GM21423 (cell line): ENCODE results near the gene KLF3.
"Not testable (repeated sequence)": the region's sequence is repeated elsewhere in the genome, so short reads cannot be mapped to it uniquely, and the experiment has no call there.

Experiments
- ATAC-seq: cut with Tn5 transposase; IDR thresholded peaks from one replicate; pipeline ENCODE4 v1.9.1; 2021; ENCODE audit warnings: mild to moderate bottlenecking, moderate library complexity; ENCODE audit not compliant: unreplicated experiment

KLF3 gene

DNA sequence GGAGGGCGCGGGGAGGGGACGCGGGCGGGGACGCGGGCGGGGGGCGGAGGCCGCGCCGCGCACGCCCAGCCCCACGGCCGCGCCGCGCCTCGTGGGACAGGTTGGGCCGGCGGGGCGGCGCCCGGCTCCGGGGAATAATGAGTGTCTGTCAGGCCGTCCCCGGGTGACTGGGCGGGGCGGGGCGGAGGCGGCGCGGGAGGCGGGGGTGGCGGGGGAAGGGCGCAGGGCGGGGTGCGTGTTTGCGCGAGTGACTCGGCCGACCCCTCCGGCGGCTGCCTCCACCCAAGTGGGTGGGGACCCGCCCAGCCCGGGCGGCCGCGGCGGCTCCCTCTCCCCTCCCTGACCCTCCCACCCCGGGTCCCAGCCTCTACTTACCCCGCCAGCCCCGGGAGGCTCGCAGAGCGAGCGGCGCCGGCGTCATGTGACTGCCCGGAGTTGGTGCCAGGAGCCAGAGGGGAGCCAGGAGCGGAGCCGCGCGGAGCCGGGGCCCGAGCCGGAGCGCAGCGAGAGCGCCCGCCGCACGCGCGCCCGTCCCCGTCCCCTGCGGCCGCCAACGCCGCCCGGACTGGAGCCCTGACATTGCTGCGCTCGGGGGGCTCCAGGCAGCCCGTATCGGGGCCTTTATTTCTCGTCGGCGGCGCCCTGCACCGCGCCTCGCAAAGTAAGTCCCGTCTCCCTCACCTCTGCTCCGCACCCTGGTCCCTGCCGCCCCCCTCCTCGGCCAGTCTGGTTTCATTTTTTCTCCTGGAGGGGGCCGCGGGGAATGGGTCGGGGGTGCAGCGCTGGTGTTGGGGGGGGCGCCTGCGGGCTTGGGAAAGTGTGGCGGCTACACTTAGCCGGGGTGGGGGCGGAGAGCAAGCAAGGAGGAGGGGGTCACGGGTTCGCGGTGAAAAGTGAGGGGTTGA is at the start of gene KLF3:
KLF3 (plus strand) TSS at position 399 of the 905 bp plus-strand sequence. CDS start 16,427 bp downstream, outside the sequence.
- peak; percentile 66 for ATAC-seq

DNA sequence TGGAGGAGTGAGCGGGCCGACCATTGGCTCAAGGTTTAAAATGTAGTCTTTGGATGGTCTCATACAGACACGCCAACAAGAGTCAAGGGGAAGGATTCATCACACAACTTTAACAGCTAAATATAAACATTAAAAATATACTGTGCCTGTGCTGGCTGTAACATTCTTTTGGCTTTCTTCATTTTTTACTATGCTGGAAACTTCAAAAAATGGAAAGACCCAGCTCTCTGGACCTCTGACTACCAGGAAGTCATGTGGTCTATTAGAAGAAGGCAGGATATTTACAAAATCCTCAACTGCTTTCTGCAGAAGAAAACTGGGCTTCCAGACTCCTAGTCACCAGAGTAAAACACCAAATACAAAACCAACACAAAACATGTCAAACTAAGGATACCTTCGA is 49.8 kb upstream of the KLF3 start:
- ATAC-seq, result no peak

DNA sequence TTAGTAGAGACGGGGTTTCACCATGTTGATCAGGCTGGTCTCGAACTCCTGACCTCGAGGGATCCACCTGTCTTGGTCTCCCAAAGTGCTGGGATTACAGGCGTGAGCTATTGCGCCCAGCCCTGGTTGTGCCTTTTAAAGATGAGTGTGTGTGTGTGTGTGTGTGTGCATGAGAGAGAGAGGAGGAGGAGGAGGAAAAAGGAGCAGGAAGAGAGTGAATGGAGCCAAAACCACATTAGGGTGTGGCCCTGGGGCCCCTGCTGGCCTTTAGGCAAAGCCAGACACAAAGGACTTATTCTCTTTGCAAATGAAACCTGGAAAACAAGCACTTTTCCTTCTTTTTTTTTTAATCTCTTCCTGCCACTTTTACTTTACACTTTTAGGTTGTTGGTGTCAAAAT is 48.2 kb upstream of the KLF3 start:
- ATAC-seq, result no peak

DNA sequence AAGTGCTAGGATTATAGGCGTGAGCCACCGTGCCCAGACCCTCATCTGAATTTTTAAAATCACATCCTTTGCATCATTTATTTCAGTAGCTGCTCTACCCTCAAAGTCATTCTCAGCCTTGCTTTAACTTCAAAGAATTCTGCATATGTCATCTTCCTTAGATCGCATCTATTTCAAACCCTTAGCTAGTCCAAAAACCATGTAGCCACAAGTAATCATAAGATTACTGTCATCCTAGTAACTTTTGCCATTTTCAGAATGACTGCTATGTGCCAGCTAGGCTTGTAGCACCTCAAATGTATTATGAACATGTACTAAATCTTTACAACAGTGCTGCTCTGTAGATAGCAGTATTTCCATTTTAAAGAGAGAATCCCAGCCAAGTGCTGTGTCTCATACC is 45.5 kb upstream of the KLF3 start:
- ATAC-seq, result no peak

DNA sequence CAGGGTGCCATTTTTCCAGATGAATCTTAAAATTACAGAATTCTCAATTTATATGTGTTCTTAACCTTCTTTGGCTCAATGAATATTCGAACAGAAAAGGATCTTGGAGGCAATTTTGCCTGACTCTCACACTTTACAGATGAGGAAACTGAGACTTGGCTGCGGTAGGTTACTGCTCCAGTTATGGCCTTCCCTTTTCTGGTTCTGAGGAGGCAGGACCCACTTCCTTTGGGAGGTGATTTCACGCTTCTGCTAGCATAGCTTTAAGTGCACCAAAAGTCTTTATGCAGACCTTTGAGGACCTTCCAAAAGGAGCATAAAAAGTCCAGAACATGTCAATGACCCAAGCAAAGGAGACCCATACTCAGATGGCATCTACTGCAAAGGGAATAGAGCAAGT is 44.7 kb upstream of the KLF3 start:
- ATAC-seq, result no peak

DNA sequence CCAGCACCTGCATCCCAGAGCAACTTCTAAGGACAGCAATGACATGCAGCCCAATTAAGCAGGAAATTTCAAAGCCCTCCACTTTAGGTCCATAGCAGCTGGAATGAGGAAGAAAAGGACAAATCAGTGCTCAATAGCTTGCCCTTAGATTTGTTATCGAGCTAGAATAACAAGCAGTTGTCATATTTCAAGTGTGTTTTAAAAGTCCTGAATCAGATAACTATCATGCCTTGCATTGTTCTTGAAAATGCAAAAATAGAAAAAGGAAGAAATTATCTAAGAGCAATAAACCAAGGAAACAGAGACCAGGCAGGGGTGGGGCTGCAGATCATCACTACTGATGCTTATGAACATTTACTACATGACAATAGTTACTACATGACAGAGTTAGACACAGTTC is 43.9 kb upstream of the KLF3 start:
- ATAC-seq, result no peak

DNA sequence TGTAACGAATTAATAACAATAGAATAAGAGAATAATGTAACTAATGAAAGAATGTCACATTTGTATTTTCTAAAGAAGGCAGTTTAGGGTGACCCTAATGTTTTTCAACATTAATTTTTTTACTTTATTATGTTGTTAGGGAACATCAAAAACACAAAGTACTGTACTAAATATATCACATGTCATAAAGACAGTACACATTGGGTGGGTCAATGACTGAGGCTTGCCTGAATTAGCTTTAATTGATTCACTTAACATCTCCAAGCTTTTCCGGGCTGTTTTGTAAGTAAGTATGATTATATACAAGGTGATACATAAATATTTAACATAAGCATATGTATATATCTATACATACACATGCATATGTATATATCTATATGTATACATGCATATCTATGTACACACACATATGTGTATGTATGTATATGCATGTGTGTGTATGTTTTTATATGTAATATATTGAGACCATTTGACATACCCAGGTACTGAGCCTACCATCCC is 43.4 kb upstream of the KLF3 start:
- no peak for ATAC-seq

DNA sequence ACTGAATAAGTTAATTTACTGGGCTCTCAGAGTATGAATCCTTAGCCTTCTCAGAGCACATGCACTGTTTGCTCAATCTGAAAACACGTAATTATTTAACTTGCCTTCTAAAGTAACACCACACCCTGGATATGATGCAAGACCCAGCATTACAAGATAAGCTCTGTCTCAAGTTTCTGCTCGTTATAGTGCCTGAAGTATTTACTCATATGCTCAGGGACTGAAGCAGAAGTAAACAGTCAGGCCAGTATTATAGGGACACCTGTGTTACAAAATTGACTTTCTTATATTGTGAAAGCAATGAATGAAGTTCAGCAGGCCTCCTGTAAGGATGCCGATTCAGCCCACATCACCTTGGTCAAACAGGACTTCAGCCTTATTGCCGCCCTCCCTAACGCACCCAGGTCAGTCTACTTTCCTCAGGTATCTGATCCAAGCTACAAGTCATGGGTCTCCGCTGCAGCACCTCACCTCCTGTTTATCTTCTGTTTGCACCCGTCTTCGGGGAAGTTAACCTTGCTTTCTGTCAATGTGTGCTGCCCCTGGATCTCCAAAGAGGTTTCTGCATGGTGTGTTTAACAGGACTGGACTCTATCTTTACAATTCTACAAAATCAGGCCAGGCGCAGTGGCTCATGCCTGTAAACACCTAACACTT is 42.8 kb upstream of the KLF3 start:
- no peak for ATAC-seq

DNA sequence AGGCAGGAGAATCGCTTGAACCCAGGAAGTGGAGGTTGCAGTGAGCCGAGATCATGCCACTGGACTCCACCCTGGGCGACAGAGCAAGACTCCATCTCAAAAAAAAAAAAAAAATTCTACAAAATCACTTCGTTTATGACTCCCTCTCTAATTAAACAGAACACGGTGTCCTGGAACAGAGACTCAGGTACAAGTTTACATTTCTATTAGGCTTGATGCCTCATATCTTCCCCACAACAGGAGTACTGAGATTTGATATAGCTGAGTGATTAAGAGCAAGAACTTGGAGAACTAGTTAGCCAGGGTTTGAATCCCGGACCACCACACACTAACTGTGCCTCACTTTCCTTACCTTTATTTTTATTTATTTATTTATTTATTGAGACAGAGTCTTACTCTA is 42.2 kb upstream of the KLF3 start:
- no peak for ATAC-seq

DNA sequence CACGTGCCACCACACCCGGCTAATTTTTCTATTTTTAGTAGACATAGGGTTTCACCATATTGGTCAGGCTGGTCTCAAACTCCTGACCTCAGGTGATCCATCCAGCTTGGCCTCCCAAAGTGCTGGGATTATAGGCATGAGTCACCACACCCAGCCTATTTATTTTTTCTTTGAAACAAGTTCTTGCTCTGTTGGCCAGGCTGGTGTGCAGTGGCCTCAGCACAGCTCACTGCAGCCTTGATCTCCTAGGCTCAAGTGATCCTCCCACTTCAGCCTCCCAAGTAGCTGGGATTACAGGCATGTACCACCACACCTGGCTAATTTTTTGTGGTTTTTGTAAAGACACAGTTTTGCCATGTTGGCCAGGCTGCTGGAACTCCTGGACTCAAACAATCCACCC is 41.7 kb upstream of the KLF3 start:
- ATAC-seq, result not testable (repeated sequence)

DNA sequence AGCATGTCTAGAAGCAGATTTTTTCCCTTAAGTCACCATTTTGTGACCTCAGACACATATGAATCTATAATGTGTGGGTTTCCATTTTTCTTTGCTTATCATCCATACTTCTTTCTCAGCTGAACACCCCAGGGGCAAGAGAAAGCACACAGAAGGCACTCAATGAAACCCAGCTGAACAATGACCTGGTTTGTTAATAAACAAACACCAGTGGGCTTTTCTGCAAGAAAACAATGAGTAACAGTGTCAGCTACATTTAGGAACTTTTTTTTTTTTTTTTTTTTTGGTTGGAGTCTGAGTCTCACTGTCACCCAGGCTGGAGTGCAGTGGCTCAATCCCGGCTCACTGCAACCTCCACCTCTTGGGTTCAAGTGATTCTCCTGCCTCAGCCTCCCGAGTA is 40.7 kb upstream of the KLF3 start:
- ATAC-seq, result no peak

DNA sequence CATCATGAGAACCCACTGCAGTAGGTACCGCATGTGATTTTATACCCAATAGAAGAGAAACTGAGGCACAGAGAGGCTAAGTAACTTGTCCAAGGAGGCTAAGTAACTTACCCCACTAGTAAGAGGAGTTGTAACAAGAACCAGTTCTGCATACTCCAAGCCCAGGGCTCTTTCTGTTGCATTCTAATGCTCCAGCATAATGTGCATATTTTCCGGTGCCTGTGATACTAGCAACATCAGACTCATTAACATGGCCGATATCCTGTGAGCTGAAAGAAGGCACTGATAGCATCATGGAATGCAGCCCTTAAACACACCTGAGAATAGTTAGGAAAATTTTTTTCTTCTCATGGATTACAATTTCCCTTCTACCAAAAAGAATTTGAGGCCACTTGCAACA is 39.7 kb upstream of the KLF3 start:
- no peak for ATAC-seq

DNA sequence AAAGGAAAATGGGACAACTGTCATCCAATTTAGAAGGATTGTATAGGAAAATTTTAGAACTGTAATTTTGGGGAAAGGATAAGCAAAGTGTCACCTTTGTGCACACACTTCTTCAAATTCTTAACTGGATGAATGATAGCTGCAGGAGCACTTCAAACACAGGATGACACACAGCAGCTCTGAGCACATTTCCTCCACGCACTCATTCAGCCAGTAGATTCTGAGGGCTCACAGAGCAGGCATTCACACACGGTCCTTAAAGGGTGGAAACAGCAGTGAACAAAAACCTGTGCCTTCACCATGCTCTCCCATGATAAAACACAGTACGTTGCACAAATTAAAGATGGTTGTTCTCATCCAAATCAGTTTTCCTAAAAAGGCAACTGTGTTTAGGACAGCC is 38.5 kb upstream of the KLF3 start:
- no peak for ATAC-seq

DNA sequence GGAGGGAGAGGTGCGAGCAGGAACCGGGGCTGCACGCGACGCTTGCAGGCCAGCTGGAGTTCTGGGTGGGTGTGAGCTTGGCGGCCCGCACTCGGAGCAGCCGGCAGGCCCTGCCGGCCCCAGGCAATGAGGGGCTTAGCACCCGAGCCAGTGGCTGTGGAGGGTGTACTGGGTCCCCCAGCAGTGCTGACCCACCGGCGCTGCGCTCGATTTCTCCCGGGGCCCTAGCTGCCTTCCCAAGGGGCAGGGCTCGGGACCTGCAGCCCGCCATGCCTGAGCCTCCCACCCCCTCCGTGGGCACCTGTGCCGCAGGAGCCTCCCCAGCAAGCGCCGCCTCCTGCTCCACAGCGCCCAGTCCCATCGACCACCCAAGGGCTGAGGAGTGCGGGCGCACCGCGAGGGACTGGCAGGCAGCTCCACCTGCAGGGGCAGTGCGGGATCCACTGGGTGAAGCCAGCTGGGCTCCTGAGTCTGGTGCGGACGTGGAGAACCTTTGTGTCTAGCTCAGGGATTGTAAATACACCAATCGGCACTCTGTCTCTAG is 37.0 kb upstream of the KLF3 start:
- not testable (repeated sequence) for ATAC-seq

DNA sequence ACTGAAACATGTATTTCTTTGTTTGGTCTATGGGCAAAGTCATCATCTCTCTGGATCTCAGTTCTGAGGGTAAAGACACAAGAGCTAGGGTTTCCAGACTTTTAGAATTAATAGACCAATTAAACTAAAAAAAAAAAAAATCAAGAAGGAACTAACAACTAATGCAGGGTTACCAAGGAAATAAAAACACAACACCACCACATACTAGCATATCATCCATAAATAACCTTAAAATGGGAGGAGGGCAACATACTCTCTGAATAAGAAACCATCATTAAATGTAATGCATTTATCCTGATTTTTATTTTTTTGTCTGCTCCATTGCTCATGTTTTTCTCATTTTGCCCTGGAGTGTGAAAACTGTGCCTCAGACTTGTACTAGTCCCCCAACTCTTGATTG is 33.5 kb upstream of the KLF3 start:
- ATAC-seq, result no peak

DNA sequence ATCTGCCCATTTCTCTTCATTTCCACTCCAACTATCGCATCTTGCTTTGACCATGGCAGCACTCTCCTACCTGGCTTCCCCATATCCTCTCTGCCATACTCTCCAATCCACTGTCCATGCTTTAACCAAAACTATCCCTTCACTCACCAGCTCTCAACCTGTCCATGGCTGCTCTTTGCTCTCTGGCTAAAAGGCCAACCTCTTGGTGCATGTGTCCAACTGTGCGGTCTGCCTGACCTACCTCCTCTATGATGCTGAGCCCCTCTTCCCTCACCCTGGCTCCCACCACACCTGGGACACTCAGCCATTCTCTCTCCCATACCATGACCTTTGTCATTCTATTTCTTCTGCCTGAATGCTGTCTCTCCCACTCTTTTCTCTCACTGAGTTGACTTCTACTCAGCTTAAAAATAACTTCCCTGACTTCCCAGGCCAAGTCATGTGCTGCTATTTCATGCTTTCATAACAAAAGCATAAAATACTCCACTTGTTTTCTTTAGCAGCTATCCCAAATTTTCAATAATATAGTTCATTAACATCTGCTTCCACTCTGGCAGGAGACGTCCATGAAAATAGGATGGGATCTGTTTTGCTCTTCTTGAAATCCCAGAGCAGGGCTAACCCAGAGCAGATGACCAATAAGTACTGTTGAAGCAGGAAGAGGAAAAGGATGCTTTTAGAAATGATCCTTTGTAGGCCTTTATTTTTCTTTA is 29.8 kb upstream of the KLF3 start:
- ATAC-seq, result no peak

DNA sequence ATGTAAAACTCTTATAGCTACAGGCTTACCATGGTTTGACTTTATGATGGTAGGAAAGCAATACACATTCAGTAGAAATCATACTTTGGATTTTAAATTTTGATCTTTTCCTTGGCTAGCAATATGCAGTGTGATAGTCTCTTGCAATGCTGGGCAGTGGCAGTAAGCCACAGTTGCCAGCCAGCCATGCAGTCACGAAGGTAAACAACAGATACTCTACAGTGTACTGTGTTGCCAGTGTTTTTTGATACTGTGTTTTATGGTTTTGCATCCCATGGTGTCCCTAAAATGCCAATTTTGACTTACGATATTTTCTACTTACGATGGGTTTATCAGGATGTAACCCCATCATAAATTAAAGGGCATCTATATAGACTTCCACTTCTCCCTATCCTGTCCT is 24.8 kb upstream of the KLF3 start:
- ATAC-seq, result no peak

DNA sequence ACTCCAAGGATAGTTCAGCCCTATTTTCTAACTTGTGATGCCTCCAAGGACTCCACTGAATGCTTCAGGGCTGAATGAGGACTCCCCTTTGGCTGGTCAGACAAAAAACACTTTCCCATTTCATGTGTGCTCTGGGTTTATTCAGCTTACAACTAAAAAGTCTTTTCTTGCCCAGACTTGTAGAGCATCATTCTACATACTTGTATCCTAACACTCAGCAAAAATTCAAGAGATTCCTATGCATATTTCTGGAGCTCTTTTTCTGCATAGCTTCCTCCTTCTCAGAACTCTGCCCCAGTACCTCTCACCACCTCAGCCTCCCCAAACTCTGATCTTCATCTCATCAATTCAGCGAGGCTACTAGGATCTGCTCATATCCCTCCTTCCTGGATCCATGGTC is 22.2 kb upstream of the KLF3 start:
- ATAC-seq, result no peak

DNA sequence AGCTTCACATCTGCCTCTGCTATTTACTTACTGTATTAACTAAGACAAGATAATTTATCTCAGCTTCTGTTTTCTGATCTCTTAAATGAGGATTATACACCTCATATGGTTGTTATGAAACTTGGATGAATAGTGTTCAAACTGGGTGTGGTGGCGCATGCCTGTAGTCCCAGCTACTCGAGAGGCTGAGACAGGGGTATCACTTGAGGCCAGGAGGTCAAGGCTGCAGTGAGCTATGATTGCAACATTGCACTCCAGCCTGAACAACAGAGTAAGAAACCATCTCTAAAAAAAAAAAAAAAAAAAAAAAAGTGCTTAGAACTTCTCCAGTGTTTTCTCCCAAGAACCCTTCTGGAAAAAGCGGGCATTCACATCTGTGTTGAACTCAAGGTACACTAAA is 19.8 kb upstream of the KLF3 start:
- no peak for ATAC-seq

DNA sequence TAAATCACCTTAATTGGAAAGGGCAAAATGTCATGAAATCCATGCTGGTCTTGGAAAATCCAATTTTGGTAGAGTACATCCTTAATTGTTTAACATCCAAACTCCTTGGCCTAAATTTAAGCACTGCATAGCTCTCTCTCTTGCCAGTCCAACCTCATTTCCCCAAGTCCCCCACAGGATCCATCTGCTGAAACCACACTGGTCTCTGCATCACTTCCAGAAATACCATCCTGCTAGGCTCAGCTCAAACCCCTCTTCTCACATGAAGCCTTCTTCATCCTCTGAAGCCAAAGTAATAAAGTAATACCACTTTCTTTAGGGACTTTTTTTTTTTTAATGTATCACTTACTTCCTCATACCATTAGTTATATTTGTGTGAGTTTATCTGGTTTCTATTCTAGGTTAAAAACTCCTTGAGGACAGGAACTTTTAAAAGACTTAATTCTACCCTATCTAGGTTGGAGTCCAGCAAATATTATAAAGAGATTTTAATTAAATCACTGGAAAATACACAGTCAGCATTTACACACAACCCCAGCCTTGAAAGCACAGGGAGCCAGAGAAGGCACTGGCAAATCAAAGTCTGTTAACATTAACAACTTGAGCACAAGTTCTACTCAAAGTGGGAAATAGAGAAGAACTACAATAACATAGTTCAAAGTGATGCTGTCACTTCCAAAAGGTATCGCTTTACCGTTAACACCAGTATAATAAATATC is 16.7 kb upstream of the KLF3 start:
- no peak for ATAC-seq

DNA sequence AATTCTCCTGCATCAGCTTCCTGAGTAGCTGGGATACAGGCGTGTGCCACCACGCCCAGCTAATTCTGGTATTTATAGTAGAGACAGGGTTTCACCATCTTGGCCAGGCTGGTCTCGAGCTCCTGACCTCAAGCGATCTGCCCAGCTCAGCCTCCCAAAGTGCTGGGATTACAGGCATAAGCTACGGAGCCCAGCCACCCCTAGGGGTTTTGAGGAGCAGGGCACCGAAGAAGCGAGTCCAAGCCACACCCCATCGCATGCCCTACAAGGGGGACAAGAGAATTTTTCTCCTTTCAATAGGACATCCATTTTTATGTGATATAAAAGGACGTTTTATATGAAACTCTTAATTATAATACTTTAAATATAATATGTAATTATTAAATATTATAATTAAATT is 13.9 kb upstream of the KLF3 start:
- no peak for ATAC-seq
